HG03196 (cell line): ENCODE data around the gene ITGA6.
A peak's percentile ranks its signal among the peaks of the same experiment; 100 is the strongest.

ENCODE experiments used
- ATAC-seq: cut with Tn5 transposase; IDR thresholded peaks from one replicate; pipeline ENCODE4 v1.9.1; 2021; ENCODE audit not compliant: unreplicated experiment

ITGA6 gene

GRCh38 chr2:172439911-172440310 lies 12.5 kb downstream of the ITGA6 start:
- ATAC-seq, result no peak

GRCh38 chr2:172440795-172441194 lies 13.4 kb downstream of the ITGA6 start:
- ATAC-seq, result no peak

GRCh38 chr2:172442072-172442895 lies 14.9 kb downstream of the ITGA6 start:
- no peak for ATAC-seq

- no peak for ATAC-seq
Observed at GRCh38 chr2:172445851-172446250, 18.5 kb downstream of the ITGA6 start.

GRCh38 chr2:172446474-172447063 lies 19.2 kb downstream of the ITGA6 start:
- ATAC-seq, result no peak

- ATAC-seq, result no peak
Observed at GRCh38 chr2:172447811-172448493, 20.6 kb downstream of the ITGA6 start.

- ATAC-seq, result no peak
Observed at GRCh38 chr2:172448544-172449267, 21.3 kb downstream of the ITGA6 start.

- no peak for ATAC-seq
Observed at GRCh38 chr2:172449911-172450550, 22.6 kb downstream of the ITGA6 start.

- ATAC-seq, result no peak
Observed at GRCh38 chr2:172451923-172452322, 24.5 kb downstream of the ITGA6 start.

GRCh38 chr2:172452845-172453244 lies 25.5 kb downstream of the ITGA6 start:
- no peak for ATAC-seq

GRCh38 chr2:172454404-172455120 lies 27.2 kb downstream of the ITGA6 start:
- ATAC-seq, result no peak

GRCh38 chr2:172455121-172455515 lies 27.7 kb downstream of the ITGA6 start:
- ATAC-seq, result no peak

- no peak for ATAC-seq
Observed at GRCh38 chr2:172456002-172456401, 28.6 kb downstream of the ITGA6 start.

GRCh38 chr2:172457536-172457935 lies 30.1 kb downstream of the ITGA6 start:
- no peak for ATAC-seq

GRCh38 chr2:172458561-172459124 lies 31.3 kb downstream of the ITGA6 start:
- no peak for ATAC-seq

- ATAC-seq, result no peak
Observed at GRCh38 chr2:172460780-172461201, 33.4 kb downstream of the ITGA6 start.

GRCh38 chr2:172461591-172462372 lies 34.4 kb downstream of the ITGA6 start:
- peak; percentile 49 for ATAC-seq

GRCh38 chr2:172462373-172462848 lies 35.0 kb downstream of the ITGA6 start:
- ATAC-seq, result no peak

GRCh38 chr2:172462849-172463381 lies 35.5 kb downstream of the ITGA6 start:
- peak; percentile 63 for ATAC-seq
